RPMI7951 (cell line): ENCODE measurements around the gene OR2H2. TPM values are rescaled to one million over a fixed set of nuclear protein-coding genes. Genes with fewer than 3 reads are reported as not detected.
A peak's percentile ranks its signal among the peaks of the same experiment; 100 is the strongest.

ENCODE experiments used
- DNase-seq: peaks from one replicate; pipeline ENCODE4 v3.0.0-alpha.2; 2012; ENCODE audit warnings: low read depth
- total RNA-seq: library from RNA; depleted of rRNA; stranded (reverse); fragments of >200 nt; shearing (Covaris generic); gene quantifications from 2 replicates; pipeline ENCODE4 v1.2.3, GENCODE V29; 2014; rRNA removed

The OR2H2 gene
- total RNA-seq, 1 experiment from 2014 or later, result not detected

DNA sequence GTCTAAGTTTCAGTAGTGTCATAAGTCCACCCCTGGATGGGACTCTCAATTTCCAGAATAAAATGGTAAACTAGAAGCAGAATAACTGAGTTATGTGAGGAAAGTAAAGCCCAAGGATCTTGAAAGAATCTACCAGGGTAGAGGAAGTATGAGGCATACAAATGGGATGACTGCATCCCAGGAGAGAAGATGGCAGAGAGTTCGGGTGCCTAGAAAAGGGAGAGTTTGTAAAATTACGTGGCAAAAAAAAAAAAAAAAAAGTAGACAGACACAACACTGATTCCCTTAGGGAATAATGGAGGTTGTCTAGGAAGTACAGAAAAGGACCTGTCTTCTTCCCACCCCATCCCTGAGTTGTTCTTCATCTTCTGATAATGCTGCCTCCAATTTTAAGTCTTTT is 44.6 kb downstream of the OR2H2 start:
- no peak for DNase-seq

DNA sequence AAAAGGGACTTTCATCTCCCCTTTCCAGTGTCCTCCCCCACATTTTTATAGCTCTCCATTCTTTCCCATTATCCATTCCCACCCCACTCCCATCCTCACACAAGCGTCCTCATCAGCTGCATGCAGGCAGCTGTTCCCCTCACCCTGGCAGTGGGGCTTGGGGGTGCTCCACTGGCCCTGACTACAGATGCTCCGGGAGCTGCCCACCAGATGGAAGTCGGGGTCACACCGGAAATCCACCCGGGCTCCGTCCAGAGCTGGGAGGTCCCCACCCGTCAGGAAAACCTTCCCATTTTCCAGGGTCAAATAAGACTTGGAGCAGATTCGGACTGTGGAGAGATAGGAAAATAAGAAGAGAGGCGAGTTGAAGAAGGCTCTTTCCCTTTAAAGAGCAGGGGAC is 45.4 kb downstream of the OR2H2 start:
- DNase-seq, result no peak

DNA sequence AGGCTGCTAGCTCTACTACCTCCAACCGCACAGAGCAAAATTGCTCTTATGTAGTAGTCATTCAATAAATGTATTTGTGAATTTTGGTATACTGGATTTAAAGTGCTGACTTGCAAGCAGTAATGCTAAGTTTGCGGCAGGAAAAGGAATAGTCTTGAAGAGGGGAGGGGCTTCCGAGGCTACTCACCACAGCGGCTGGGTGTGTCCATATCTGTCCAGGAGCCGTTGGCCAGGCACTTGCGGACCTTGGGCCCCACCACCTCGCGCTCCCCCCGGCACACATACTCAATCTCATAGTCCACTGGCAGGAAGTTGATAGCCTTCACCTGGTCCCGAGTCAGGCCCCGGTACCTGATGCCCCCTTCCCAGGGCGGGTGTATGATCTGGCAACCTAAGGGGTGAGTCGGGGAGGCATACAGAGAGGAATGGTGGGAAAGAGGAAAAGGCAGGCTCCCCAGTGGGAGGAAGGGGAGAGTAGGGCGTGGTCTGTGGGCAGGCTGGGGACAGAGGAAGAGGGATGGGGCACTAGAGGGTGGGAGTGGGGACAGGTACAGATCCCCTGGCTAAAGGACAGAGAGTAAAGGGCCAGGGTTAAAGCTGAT is 46.4 kb downstream of the OR2H2 start:
- DNase-seq, result no peak

DNA sequence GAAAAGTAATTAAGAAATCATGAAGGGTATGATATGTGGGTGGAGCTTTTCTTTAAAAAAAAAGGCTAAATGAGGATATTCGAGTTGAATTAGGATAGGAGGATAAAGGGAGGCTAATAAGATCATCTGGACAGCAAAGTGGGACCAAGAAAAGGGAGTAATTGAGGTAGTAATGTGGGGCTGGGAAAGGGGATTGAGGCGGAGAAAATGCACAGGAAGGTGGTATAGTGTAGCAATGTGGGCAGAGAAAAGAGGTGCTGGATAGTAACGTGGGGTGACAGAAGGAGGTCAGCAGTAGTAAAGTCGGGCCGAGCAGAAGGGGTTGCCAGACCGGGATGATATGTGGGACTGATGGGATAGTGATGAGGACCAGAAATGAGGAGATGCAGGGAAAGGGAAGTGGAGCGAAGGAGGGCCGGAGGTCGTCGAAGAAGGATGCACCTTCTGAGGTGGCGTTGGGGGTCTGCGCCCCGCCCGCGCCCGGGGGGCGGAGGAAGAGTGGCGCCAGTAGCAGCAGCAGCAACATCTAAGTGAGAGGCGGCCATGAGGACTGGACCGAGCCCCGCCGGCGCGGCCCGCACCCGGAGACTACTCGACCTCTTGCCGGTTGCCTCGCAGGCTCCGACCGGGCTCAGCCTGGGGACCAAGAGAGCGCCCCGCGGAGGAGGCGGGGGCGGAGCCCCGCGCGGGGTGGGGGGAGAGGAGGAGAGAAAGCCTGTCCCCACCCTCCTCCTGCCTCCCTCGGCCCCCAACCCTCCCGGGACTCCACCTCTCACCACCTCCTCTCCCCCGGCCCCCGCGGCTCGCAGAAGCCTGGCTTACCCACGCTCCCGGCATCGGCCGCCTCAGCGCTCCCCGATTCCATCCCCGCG is 47.2 kb downstream of the OR2H2 start:
- DNase-seq, result peak; percentile 72

DNA sequence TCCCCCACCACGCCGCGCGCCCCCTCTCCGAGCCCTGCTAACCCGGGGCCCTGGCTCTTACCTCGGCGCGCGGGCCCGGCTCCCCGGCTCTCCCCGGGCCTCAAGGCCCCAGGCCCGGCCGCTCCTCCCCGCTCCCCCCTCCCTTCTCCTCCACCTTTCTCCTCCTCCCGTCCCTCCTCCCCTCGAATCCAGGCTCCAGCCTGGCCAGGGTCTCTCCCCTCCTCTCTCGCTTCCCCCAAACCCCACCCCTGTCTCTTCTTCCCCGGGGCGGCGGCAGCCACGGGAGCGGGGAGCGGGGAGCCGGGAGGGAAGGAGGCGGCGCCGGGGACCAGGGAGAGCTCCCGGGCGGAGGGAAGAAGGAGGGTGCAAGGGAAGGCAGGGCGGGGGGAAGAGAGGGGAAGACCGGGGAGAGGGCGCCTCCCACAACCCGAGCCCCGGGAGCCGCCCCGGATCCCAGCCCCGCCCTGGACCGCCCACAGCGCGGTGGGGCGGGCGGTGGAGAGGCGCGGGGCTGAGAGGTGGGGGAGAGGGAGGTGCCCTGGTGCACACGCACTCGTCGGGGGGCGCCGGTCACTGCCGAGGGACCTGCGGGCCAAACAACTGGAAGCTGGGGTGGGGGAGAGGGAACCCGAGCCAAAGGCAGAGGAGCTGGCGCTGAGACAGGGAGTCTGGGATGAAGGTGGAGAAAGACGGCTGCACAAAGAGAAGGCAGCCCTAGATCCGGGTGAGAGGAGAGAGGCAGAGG is 48.0 kb downstream of the OR2H2 start, which contains the start of gene GABBR1:
TSS of gene GABBR1 (minus strand) at position 395 of the 745 bp plus-strand sequence. CDS start 798 bp downstream, outside the sequence.
- peak; percentile 90 for DNase-seq

DNA sequence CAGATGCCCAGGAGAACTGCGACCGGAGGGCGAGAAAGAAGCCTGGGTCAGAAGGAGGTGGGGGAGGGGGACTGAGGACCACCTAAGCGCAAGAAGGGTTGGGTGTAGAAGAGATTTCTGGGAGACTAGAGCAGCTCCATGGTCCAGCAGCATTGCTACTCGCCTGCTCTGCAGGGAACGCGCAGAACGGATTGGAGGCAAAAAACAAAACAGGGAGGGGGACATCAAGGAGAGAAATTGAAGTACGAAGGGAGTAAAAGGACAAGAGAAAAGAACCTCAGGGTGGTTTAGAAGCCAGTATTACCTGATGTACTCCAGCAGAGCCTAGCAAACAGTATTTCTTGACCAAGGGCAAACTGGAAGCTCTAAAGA is 48.6 kb downstream of the OR2H2 start:
- DNase-seq, result peak; percentile 11

DNA sequence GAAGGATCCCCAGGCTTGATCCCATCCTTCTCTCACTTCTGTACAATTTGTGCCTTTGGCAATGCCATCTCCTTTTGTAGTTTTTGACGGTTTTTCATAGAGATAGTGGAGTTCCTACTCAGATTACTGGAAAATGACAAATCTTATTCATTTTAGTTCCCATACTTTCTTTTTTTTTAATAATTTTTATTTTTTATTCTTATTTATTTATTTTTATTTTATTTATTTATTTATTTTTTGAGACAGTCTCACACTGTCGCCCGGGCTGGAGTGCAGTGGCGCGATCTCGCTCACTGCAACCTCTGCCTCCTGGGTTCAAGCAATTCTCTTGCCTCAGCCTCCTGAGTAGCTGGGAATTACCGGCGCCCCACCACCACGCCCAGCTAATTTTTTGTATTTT is 52.3 kb downstream of the OR2H2 start:
- no peak for DNase-seq

Other genes starting within 250 kb of the OR2H2 start
- gene OR5V1, start 216.3 kb upstream of the OR2H2 start, total RNA-seq, result not detected in 2 replicates
- gene OR12D3, start 209.8 kb upstream of the OR2H2 start, total RNA-seq, result not detected in 2 replicates
- not detected in 2 replicates for gene OR12D2, start 189.5 kb upstream of the OR2H2 start, total RNA-seq
- gene OR12D1, start 170.2 kb upstream of the OR2H2 start, total RNA-seq, result not detected in 2 replicates
- gene OR10C1, start 145.8 kb upstream of the OR2H2 start, total RNA-seq, result not detected in 2 replicates
- not detected in 2 replicates for gene OR11A1, start 128.1 kb upstream of the OR2H2 start, total RNA-seq
- not detected in 2 replicates for gene OR2H1, start 128.0 kb upstream of the OR2H2 start, total RNA-seq
- gene MAS1L, start 97.2 kb upstream of the OR2H2 start, total RNA-seq, result not detected in 2 replicates
- not detected in 2 replicates for gene UBD, start 25.4 kb upstream of the OR2H2 start, total RNA-seq
- gene GABBR1, start 48.1 kb downstream of the OR2H2 start, total RNA-seq, result 3.3 and 5.0 TPM in 2 replicates
- not detected in 2 replicates for gene MOG, start 72.0 kb downstream of the OR2H2 start, total RNA-seq
- not detected in 2 replicates for gene ZFP57, start 96.0 kb downstream of the OR2H2 start, total RNA-seq
- 59.1 and 69.5 TPM in 2 replicates for gene HLA-F, start 138.3 kb downstream of the OR2H2 start, total RNA-seq
- gene HLA-G, start 242.7 kb downstream of the OR2H2 start, total RNA-seq, result not detected in 2 replicates